ENCODE results near the gene PCNX1. TPM values are rescaled to one million over a fixed set of nuclear protein-coding genes. Genes with fewer than 3 reads are reported as not detected.

Gene PCNX1
- total RNA-seq, 1 donor from 2014 or later: 56.4 TPM

DNA sequence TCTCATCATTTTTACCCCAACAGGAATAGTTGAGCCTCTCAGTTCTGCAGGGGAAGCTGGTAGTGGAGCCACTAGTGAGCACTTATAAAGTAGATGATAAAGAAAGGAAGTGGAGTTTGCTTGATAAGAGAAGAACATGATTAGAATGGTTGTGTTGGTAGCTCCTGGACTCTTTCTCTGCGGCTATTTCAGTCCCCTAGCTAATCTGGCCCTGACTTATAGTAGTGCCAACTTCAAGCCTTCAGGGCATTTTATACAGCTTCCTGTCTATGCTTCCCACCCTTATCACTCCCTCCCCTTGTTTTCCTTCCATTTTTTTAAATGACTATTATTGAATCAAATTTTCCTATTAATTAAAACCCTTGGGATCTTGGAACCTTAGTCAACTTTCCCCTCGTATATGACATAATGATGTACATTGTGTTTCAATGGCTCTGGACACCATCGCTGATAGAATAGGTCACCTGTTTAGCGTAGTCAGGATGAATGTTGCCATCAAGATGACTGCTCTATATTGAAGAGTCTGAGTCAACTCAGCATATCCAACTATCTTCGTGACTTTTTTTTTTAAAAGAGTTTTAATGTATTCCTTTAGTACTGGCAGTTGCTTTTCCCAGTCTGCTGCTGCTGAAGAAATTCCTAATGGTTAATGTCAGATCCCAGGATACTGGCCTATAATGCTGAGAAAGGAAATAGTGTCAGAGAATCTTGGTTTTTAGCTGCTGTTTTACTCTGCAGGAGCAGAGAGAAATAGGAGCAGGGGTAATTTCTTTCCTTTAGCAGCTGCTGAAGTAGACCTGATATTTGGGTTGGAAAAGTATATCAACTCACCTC, 16.2 kb upstream of the PCNX1 start:
- Mint-ChIP-seq H3K4me3 (ENCODE audit: low read depth) (no peak overlapping the region), H3K4me1 (ENCODE audit: low read depth) (no peaks in the 10 kb centered on the region), H3K27ac (no peak overlapping the region), H3K36me3 (ENCODE audit: insufficient read depth) (no peaks in the 10 kb centered on the region), H3K9me3 (ENCODE audit: low read depth) (no peaks in the 10 kb centered on the region), H3K27me3 (peaks cover 5% of the 10 kb centered on the region)
- TF ChIP-seq, protein P1, sequence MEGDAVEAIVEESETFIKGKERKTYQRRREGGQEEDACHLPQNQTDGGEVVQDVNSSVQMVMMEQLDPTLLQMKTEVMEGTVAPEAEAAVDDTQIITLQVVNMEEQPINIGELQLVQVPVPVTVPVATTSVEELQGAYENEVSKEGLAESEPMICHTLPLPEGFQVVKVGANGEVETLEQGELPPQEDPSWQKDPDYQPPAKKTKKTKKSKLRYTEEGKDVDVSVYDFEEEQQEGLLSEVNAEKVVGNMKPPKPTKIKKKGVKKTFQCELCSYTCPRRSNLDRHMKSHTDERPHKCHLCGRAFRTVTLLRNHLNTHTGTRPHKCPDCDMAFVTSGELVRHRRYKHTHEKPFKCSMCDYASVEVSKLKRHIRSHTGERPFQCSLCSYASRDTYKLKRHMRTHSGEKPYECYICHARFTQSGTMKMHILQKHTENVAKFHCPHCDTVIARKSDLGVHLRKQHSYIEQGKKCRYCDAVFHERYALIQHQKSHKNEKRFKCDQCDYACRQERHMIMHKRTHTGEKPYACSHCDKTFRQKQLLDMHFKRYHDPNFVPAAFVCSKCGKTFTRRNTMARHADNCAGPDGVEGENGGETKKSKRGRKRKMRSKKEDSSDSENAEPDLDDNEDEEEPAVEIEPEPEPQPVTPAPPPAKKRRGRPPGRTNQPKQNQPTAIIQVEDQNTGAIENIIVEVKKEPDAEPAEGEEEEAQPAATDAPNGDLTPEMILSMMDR (IDR thresholded peaks at IDR 0.05; ENCODE audit: unreplicated experiment): no peak
- DNase-seq (ENCODE audit: low spot score, unreplicated experiment): no peak

DNA sequence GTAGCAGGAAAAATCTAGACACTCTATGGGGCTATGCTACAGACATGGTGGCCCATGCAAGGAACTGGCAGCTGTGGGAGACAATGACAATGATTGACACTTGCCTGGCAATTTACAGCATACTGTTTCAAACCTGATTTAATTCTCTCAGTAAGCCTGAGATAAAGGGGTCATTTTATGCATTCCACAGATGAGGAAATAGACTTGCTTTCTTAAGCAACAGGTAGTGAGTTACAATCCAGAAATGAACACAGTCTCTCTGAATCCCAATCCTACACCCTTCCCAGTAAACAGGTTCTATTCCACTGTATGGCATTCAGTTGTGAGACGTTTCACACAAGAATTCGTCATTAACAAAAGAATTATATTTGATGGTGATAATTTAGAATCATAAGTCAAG, 15.5 kb upstream of the PCNX1 start:
- TF ChIP-seq, protein P1 (IDR thresholded peaks at IDR 0.05; ENCODE audit: unreplicated experiment): no peak
- no peak overlapping the region for H3K27ac Mint-ChIP-seq
- no peaks in the 10 kb centered on the region for H3K36me3 Mint-ChIP-seq (ENCODE audit: insufficient read depth)
- no peak for DNase-seq (ENCODE audit: low spot score, unreplicated experiment)
- H3K4me1 Mint-ChIP-seq (ENCODE audit: low read depth): no peaks in the 10 kb centered on the region
- peaks cover 5% of the 10 kb centered on the region for H3K27me3 Mint-ChIP-seq
- no peak overlapping the region for H3K4me3 Mint-ChIP-seq (ENCODE audit: low read depth)
- H3K9me3 Mint-ChIP-seq (ENCODE audit: low read depth): no peaks in the 10 kb centered on the region

DNA sequence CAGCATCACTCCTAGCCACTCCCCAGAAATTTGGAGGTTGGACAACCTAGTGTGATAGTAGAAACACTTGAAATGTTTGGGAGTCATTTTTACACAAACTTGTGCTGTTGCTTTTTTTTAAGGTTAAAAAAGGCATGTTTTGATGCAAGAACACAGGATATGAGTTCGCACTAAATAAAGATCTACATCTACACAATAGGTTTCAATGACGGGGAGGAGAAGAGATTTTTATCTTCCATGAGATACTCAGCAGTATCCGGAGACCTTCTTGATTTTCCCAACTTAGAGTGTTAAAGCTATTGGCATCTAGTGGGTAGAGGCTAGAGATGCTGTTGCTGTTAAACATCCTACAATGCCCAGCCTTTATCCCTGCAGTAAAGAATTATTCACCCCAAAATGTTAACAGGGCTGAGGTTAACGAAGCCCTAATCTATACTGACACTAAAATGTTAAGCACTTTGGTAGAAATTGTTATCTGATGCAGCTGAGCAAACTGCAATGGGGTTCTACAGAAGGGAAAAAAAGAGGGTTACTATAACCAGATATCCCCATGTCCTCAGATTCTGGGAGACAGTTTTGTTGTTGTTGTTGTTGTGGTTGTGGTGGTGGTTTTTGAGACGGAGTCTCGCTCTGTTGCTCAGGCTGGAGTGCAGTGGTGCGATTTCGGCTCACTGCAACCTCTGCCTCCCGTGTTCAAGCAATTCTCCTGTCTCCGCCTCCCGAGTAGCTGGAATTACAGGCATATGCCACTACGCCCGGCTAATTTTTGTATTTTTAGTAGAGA, 14.0 kb upstream of the PCNX1 start:
- Mint-ChIP-seq H3K4me1 (ENCODE audit: low read depth) (no peaks in the 10 kb centered on the region), H3K27ac (no peak overlapping the region), H3K9me3 (ENCODE audit: low read depth) (no peaks in the 10 kb centered on the region), H3K4me3 (ENCODE audit: low read depth) (no peak overlapping the region), H3K27me3 (peaks cover 4% of the 10 kb centered on the region), H3K36me3 (ENCODE audit: insufficient read depth) (no peaks in the 10 kb centered on the region)
- TF ChIP-seq, protein P1 (IDR thresholded peaks at IDR 0.05; ENCODE audit: unreplicated experiment): no peak
- DNase-seq (ENCODE audit: low spot score, unreplicated experiment): no peak

DNA sequence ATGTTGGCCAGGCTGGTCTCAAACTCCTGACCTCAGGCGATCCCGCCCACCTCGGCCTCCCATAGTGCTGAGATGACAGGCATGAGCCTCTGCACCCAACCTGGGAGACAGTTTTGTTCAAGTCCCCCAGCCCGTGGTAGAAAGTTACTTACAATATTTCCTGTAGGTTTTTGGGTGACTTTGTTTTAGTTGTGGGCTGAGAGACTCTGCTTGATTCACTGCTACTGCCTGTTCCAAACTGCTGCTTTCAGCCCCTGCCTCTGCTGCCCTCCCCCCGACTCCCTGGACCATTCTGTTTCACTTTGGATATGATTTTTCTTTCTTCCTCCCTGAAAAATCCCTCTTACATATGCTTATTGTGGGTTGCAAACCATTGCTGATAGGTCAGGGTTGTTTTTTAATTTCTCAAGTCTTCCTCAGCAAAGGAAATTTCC, 13.4 kb upstream of the PCNX1 start:
- DNase-seq (ENCODE audit: low spot score, unreplicated experiment): no peak
- H3K27me3 Mint-ChIP-seq: peaks cover 8% of the 10 kb centered on the region
- no peaks in the 10 kb centered on the region for H3K36me3 Mint-ChIP-seq (ENCODE audit: insufficient read depth)
- no peak overlapping the region for H3K27ac Mint-ChIP-seq
- no peaks in the 10 kb centered on the region for H3K9me3 Mint-ChIP-seq (ENCODE audit: low read depth)
- TF ChIP-seq, protein P1 (IDR thresholded peaks at IDR 0.05; ENCODE audit: unreplicated experiment): no peak
- H3K4me3 Mint-ChIP-seq (ENCODE audit: low read depth): no peak overlapping the region
- H3K4me1 Mint-ChIP-seq (ENCODE audit: low read depth): no peaks in the 10 kb centered on the region

DNA sequence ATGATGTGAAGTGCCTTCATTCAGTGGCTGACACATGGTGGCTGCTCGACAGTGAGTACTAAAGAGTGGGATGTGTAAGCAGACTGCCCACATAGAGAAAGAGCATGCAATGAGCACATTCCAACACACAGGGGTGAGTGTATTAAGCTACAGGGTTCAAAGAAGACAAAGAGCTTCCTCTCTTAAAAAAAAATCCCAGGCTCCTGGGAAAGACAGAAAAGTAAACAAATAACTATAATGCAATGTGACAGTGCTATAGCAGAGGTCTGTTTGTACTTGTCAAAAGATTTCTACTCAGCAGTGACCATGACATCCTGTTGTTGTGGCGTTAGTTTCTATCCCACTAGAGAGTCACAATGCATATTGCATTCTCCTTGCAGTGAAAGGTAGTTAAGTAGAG, 12.4 kb upstream of the PCNX1 start:
- Mint-ChIP-seq H3K27me3 (peaks cover 5% of the 10 kb centered on the region), H3K9me3 (ENCODE audit: low read depth) (no peaks in the 10 kb centered on the region), H3K4me3 (ENCODE audit: low read depth) (no peak overlapping the region), H3K4me1 (ENCODE audit: low read depth) (no peaks in the 10 kb centered on the region), H3K36me3 (ENCODE audit: insufficient read depth) (no peaks in the 10 kb centered on the region), H3K27ac (no peak overlapping the region)
- DNase-seq (ENCODE audit: low spot score, unreplicated experiment): no peak
- TF ChIP-seq, protein P1 (IDR thresholded peaks at IDR 0.05; ENCODE audit: unreplicated experiment): no peak

Data from progenitor cell of endocrine pancreas (in vitro differentiated cells).